A549 (cell line): ENCODE measurements around the gene AP4S1.
"Not testable (repeated sequence)": the region's sequence is repeated elsewhere in the genome, so short reads cannot be mapped to it uniquely, and the experiment has no call there.

ENCODE experiments used
- CHD4 ChIP-seq: fragments of 200-600 bp; sonication (generic); IDR thresholded peaks from 2 replicates; pipeline ENCODE4 v1.6.1; 2016; ENCODE audit warnings: antibody characterized with exemption, mild to moderate bottlenecking, borderline replicate concordance
- ELK1 ChIP-seq: fragments of 150-350 bp; IDR thresholded peaks from 2 replicates; pipeline ENCODE4 v1.6.1; 2014; ENCODE audit warnings: low read depth, mild to moderate bottlenecking, low read length
- EP300 ChIP-seq, 2 experiments: fragments of >200 bp; sonication (Bioruptor Twin); formaldehyde crosslinking; IDR thresholded peaks; 2 replicates in 1 of 2; 3 replicates in 1 of 2; pipeline ENCODE4 v1.6.1; 2016 to 2017
- HOXB5 ChIP-seq: fragments of 250-450 bp; sonication (Bioruptor Pico); IDR thresholded peaks from 2 replicates; pipeline ENCODE4 v1.5.0; 2020; ENCODE audit warnings: mild to moderate bottlenecking, moderate library complexity
- JUN ChIP-seq, 2 experiments: fragments of >200 bp; sonication (Bioruptor Twin); formaldehyde crosslinking; IDR thresholded peaks; 2 replicates in 1 of 2; 3 replicates in 1 of 2; pipeline ENCODE4 v1.6.1; 2016 to 2017
- KDM1A ChIP-seq: fragments of 200-600 bp; sonication (generic); IDR thresholded peaks from 2 replicates; pipeline ENCODE4 v1.6.1; 2016; ENCODE audit warnings: low read depth, mild to moderate bottlenecking
- MYC ChIP-seq: IDR thresholded peaks from 2 replicates; pipeline ENCODE4 v1.6.1; 2012; ENCODE audit warnings: mild to moderate bottlenecking, inconsistent platforms, low read length, improper control_type of control experiment, borderline replicate concordance
- POLR2A ChIP-seq: IDR thresholded peaks from 2 replicates; pipeline ENCODE4 v1.6.1; 2012; ENCODE audit warnings: mild to moderate bottlenecking, low read length
- POLR2AphosphoS2 ChIP-seq: conservative IDR thresholded peaks from 2 replicates; pipeline ENCODE4 v1.6.1; 2012; ENCODE audit warnings: low read length, improper control_type of control experiment, inconsistent platforms
- RNF2 ChIP-seq: fragments of 200-600 bp; sonication (generic); IDR thresholded peaks from 2 replicates; pipeline ENCODE4 v1.6.1; 2016; ENCODE audit warnings: low read depth, mild to moderate bottlenecking, antibody characterized with exemption, moderate library complexity, borderline replicate concordance
- SREBF2 ChIP-seq: fragments of 450-650 bp; IDR thresholded peaks from 2 replicates; pipeline ENCODE4 v1.6.1; 2014; ENCODE audit warnings: mild to moderate bottlenecking, moderate library complexity
- TF ChIP-seq, protein P1 (sequence below): fragments of 200-600 bp; sonication (generic); IDR thresholded peaks from 2 replicates; pipeline ENCODE4 v1.6.1; 2016; ENCODE audit warnings: antibody characterized with exemption, mild to moderate bottlenecking, moderate library complexity
- TF ChIP-seq, protein P2 (sequence below): fragments of >200 bp; sonication (Bioruptor Twin); formaldehyde crosslinking; IDR thresholded peaks from 3 replicates; pipeline ENCODE4 v1.5.1; 2016

- TF ChIP-seq EP300 (IDR thresholded peaks at IDR 0.05); HOXB5; SREBF2; ELK1; POLR2AphosphoS2; CHD4; RNF2; JUN (IDR thresholded peaks at IDR 0.05); POLR2A; MYC: not testable (repeated sequence)
- TF ChIP-seq KDM1A = 0 out of 2 replicates have a peak, but pooled peaks have one; percentile 24
- TF ChIP-seq, protein P1, sequence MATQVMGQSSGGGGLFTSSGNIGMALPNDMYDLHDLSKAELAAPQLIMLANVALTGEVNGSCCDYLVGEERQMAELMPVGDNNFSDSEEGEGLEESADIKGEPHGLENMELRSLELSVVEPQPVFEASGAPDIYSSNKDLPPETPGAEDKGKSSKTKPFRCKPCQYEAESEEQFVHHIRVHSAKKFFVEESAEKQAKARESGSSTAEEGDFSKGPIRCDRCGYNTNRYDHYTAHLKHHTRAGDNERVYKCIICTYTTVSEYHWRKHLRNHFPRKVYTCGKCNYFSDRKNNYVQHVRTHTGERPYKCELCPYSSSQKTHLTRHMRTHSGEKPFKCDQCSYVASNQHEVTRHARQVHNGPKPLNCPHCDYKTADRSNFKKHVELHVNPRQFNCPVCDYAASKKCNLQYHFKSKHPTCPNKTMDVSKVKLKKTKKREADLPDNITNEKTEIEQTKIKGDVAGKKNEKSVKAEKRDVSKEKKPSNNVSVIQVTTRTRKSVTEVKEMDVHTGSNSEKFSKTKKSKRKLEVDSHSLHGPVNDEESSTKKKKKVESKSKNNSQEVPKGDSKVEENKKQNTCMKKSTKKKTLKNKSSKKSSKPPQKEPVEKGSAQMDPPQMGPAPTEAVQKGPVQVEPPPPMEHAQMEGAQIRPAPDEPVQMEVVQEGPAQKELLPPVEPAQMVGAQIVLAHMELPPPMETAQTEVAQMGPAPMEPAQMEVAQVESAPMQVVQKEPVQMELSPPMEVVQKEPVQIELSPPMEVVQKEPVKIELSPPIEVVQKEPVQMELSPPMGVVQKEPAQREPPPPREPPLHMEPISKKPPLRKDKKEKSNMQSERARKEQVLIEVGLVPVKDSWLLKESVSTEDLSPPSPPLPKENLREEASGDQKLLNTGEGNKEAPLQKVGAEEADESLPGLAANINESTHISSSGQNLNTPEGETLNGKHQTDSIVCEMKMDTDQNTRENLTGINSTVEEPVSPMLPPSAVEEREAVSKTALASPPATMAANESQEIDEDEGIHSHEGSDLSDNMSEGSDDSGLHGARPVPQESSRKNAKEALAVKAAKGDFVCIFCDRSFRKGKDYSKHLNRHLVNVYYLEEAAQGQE = not testable (repeated sequence)
- TF ChIP-seq, protein P2, sequence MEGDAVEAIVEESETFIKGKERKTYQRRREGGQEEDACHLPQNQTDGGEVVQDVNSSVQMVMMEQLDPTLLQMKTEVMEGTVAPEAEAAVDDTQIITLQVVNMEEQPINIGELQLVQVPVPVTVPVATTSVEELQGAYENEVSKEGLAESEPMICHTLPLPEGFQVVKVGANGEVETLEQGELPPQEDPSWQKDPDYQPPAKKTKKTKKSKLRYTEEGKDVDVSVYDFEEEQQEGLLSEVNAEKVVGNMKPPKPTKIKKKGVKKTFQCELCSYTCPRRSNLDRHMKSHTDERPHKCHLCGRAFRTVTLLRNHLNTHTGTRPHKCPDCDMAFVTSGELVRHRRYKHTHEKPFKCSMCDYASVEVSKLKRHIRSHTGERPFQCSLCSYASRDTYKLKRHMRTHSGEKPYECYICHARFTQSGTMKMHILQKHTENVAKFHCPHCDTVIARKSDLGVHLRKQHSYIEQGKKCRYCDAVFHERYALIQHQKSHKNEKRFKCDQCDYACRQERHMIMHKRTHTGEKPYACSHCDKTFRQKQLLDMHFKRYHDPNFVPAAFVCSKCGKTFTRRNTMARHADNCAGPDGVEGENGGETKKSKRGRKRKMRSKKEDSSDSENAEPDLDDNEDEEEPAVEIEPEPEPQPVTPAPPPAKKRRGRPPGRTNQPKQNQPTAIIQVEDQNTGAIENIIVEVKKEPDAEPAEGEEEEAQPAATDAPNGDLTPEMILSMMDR = peak; percentile 82
Observed at GRCh38 chr14:30980106-30980704, 45.2 kb upstream of the AP4S1 start.
